Kidney epithelial cell (primary cell): Measurements from ENCODE around the gene COX7B2. TPM values are rescaled to one million over a fixed set of nuclear protein-coding genes. Genes with fewer than 3 reads are reported as not detected.

ENCODE experiments used
- DNase-seq: peaks from one replicate; pipeline ENCODE4 v3.0.0-alpha.2; 2010; ENCODE audit warnings: low read depth
- H3K27me3 ChIP-seq: 2 replicates; pipeline ENCODE4 v1.6.0; 2011; ENCODE audit warnings: low read length; ENCODE audit not compliant: control insufficient read depth, insufficient read depth
- H3K36me3 ChIP-seq: 2 replicates; pipeline ENCODE4 v1.5.1; 2011; ENCODE audit warnings: low read length; ENCODE audit not compliant: control insufficient read depth, insufficient read depth
- H3K4me3 ChIP-seq: 2 replicates; pipeline ENCODE4 v1.5.1; 2011; ENCODE audit warnings: low read depth, mild to moderate bottlenecking, control low read depth, low read length
- total RNA-seq: library from RNA; depleted of rRNA; stranded (reverse); fragments of >200 nt; gene quantifications from 2 replicates; pipeline ENCODE4 v1.2.3, GENCODE V29; 2015
- TF ChIP-seq, protein P1 (sequence below): IDR thresholded peaks from 2 replicates; pipeline ENCODE4 v1.5.1; 2011; ENCODE audit warnings: mild to moderate bottlenecking, moderate library complexity, low read length, control low read depth, inconsistent platforms; ENCODE audit not compliant: insufficient read depth, poor library complexity, severe bottlenecking

The COX7B2 gene
- total RNA-seq, 1 donor from 2014 or later, result not detected

DNA sequence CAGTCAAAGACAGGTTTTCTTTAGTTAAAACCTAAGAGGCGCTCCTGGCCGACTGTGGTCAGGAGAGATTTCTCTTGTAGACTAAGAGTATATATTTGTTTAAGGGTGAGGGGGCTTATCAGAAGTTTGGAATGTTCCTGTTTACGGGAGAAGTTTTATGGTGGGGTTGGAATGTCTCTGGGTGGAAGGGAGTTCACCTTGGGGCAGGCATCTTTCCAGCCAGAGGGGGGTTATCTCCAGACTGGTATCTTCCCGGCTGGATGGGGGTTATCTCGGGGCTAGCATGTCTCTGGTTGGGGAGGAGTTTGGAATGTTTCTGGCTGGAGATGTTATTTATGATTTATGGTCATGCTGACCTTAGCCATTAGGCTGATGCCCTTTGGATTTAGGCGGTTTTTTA lies 116.0 kb downstream of the COX7B2 start:
- H3K27me3 ChIP-seq, result no peaks in the 10 kb centered on the region
- H3K36me3 ChIP-seq, result no peaks in the 10 kb centered on the region
- no peak overlapping the region for H3K4me3 ChIP-seq
- DNase-seq, result no peak
- TF ChIP-seq, protein P1, sequence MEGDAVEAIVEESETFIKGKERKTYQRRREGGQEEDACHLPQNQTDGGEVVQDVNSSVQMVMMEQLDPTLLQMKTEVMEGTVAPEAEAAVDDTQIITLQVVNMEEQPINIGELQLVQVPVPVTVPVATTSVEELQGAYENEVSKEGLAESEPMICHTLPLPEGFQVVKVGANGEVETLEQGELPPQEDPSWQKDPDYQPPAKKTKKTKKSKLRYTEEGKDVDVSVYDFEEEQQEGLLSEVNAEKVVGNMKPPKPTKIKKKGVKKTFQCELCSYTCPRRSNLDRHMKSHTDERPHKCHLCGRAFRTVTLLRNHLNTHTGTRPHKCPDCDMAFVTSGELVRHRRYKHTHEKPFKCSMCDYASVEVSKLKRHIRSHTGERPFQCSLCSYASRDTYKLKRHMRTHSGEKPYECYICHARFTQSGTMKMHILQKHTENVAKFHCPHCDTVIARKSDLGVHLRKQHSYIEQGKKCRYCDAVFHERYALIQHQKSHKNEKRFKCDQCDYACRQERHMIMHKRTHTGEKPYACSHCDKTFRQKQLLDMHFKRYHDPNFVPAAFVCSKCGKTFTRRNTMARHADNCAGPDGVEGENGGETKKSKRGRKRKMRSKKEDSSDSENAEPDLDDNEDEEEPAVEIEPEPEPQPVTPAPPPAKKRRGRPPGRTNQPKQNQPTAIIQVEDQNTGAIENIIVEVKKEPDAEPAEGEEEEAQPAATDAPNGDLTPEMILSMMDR, result no peak

DNA sequence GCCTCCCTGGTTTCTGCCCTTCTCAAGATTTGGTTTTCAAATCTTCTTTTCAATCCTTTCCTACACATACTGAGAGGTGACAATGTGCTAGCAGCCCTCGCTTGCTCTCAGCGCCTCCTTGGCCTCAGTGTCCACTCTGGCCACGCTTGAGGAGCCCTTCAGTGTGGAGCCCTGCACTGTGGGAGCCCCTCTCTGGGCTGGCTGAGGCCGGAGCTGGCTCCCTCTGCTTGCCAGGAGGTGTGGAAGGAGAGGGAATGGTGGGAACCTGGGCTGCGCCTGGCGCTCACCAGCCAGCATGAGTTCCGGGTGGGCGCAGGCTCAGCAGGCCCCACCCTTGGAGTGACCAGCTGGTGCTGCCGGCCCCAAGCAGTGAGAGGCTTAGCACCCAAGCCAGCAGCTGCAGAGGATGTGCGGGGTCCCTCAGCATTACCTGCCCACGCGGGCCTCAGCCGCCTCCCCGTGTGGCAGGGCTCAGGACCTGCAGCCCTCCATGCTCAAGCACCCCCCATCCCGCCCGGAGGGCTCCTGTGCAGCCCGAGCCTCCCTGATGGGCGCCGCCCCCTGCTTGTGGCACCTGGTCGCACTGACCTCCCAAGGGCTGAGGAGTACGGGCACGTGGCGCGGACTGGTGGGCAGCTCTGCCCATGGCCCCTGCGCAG lies 127.5 kb downstream of the COX7B2 start:
- no peaks in the 10 kb centered on the region for H3K36me3 ChIP-seq

DNA sequence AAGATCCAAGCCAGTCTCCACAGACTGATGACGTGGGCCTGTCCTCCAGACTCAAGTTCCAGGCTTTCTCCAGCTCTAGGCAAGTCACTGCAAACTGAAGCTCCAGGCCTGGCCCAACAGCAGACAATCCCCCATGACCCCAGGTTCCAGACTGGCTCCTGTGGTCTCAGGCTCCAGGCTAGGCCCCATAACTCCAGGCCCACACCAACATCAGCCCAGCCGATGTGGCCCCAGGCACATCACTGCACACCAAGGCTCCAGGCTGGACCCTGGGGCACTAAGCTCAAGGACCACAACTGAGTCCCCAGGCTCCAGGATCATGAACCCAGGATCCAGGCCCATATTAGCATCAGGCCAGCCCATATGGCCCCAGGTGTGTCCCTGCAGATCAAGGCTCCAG lies 143.6 kb downstream of the COX7B2 start:
- Histone ChIP-seq H3K36me3 (no peaks in the 10 kb centered on the region), H3K27me3 (no peaks in the 10 kb centered on the region)
- TF ChIP-seq, protein P1, result no peak

More for the DNA sequence above, 127.5 kb downstream of the COX7B2 start:
- Histone ChIP-seq H3K27me3 (no peaks in the 10 kb centered on the region), H3K4me3 (no peak overlapping the region)
- TF ChIP-seq, protein P1, result no peak
- DNase-seq, result no peak

DNA sequence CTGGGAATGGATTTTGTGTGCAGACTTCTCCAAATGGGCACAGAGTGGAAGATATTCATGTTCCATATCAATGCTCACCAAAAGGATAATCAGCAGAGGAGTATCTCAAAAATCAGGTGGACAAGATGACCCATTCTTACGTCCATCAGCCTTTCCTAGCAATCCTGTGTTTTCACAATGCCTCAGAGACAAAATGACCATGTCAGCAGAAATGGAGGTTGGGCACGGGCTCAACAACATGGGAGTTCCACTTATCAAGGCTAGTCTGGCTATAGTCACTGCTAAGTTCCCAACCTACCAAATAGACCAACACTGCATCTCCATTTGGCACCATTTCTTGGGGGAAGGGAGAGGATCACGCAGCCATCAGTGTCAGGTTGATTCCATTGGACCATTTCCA lies 179.0 kb downstream of the COX7B2 start:
- no peak overlapping the region for H3K4me3 ChIP-seq
- H3K36me3 ChIP-seq, result no peaks in the 10 kb centered on the region
- TF ChIP-seq, protein P1, result no peak
- DNase-seq, result no peak
- H3K27me3 ChIP-seq, result no peaks in the 10 kb centered on the region

More for the DNA sequence above, 143.6 kb downstream of the COX7B2 start:
- DNase-seq, result no peak
- no peak overlapping the region for H3K4me3 ChIP-seq

DNA sequence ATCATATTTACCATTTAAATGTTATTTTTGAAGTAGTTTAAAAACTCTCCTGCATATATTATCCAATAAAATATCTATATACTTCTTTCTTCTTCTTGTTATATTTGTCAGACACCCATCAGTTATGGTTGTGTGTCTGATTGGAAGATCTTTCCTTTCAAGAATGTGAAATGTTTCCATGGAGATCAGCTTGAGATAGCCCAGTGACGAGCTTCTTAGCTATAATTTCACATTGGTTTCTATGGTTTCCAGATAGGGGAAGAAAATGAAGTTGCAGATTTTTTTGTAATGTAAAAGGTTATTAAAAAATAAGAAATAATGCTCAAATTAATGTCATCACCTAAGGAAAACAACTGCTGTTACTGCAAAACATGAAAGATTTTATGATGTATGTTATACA lies 189.0 kb downstream of the COX7B2 start:
- Histone ChIP-seq H3K27me3 (no peaks in the 10 kb centered on the region), H3K36me3 (no peaks in the 10 kb centered on the region), H3K4me3 (no peak overlapping the region)
- TF ChIP-seq, protein P1, result no peak
- DNase-seq, result no peak

DNA sequence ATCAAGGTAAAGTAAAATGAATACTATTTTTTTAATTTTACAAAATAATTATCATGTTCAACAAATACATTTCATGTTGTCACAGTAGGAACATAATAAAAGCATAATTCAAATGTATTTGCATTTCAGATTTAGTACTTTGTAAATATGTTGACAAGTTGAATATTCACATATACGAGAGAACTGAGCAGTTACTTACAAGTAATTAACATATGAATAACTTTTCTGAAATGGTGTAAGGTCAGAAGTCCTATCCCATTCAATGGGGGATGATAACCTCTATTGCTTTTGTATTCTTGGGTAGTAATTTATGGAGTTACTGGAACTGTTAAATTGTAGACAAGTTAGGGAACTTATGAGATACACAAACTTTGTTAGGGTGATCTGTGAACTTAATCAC lies 191.1 kb downstream of the COX7B2 start:
- no peak overlapping the region for H3K4me3 ChIP-seq
- TF ChIP-seq, protein P1, result no peak
- no peaks in the 10 kb centered on the region for H3K27me3 ChIP-seq
- no peaks in the 10 kb centered on the region for H3K36me3 ChIP-seq
- DNase-seq, result no peak
